HEK293T (cell line): ENCODE results near the gene ACSF2.

Experiments used
- CTCF ChIA-PET: fragments of 350-600 bp; formaldehyde crosslinking; extraction: SDS; loops from one replicate; lab custom pipeline; 2021; ENCODE audit warnings: antibody characterized with exemption, inconsistent platforms; lab: Yijun Ruan, JAX
- POLR2A ChIA-PET: fragments of 350-600 bp; formaldehyde crosslinking; extraction: SDS; loops from one replicate; lab custom pipeline; 2020; ENCODE audit warnings: antibody characterized with exemption, inconsistent platforms; lab: Yijun Ruan, JAX
- DNase-seq: peaks from one replicate; pipeline ENCODE4 v3.0.0; 2012; ENCODE audit warnings: mixed read lengths; ENCODE audit errors: extremely low spot score
- ARNT ChIP-seq: fragments of 450-650 bp; IDR thresholded peaks from 2 replicates; pipeline ENCODE4 v1.6.1; 2017; ENCODE audit warnings: mild to moderate bottlenecking
- BHLHE40 ChIP-seq: fragments of 450-650 bp; IDR thresholded peaks from 2 replicates; pipeline ENCODE4 v1.6.1; 2016; ENCODE audit warnings: mild to moderate bottlenecking, moderate library complexity, borderline replicate concordance
- CTBP1 ChIP-seq: fragments of 450-650 bp; IDR thresholded peaks from 2 replicates; pipeline ENCODE4 v1.6.1; 2016; ENCODE audit warnings: borderline replicate concordance
- ELF4 ChIP-seq: fragments of 450-650 bp; IDR thresholded peaks from 2 replicates; pipeline ENCODE4 v1.6.1; 2017; ENCODE audit warnings: antibody characterized with exemption
- FOXA1 ChIP-seq: fragments of 450-650 bp; IDR thresholded peaks from 2 replicates; pipeline ENCODE4 v1.6.1; 2016; ENCODE audit warnings: mild to moderate bottlenecking
- FOXK2 ChIP-seq: fragments of 450-650 bp; IDR thresholded peaks from 2 replicates; pipeline ENCODE4 v1.6.1; 2016; ENCODE audit warnings: mild to moderate bottlenecking
- FOXM1 ChIP-seq: fragments of 450-650 bp; IDR thresholded peaks from 2 replicates; pipeline ENCODE4 v1.6.1; 2017; ENCODE audit warnings: mild to moderate bottlenecking, borderline replicate concordance
- HDGF ChIP-seq: fragments of 450-650 bp; IDR thresholded peaks from 2 replicates; pipeline ENCODE4 v1.6.1; 2017; ENCODE audit warnings: antibody characterized with exemption, borderline replicate concordance
- L3MBTL2 ChIP-seq: fragments of 450-650 bp; conservative IDR thresholded peaks from 2 replicates; pipeline ENCODE4 v1.6.1; 2016; ENCODE audit warnings: mild to moderate bottlenecking
- LEF1 ChIP-seq: fragments of 450-650 bp; IDR thresholded peaks from 2 replicates; pipeline ENCODE4 v1.6.1; 2017; ENCODE audit warnings: mild to moderate bottlenecking, borderline replicate concordance
- NFRKB ChIP-seq: fragments of 450-650 bp; IDR thresholded peaks from 2 replicates; pipeline ENCODE4 v1.6.1; 2016; ENCODE audit warnings: mild to moderate bottlenecking, moderate library complexity
- PKNOX1 ChIP-seq: fragments of 450-650 bp; IDR thresholded peaks from 2 replicates; pipeline ENCODE4 v1.6.1; 2016
- SP1 ChIP-seq: fragments of 450-650 bp; IDR thresholded peaks from 2 replicates; pipeline ENCODE4 v1.6.1; 2017
- SUZ12 ChIP-seq: fragments of 450-650 bp; IDR thresholded peaks from 2 replicates; pipeline ENCODE4 v1.6.1; 2016; ENCODE audit warnings: mild to moderate bottlenecking
- TARDBP ChIP-seq: fragments of 450-650 bp; IDR thresholded peaks from 2 replicates; pipeline ENCODE4 v1.6.1; 2016
- ZNF384 ChIP-seq: fragments of 450-650 bp; IDR thresholded peaks from 2 replicates; pipeline ENCODE4 v1.6.1; 2016

Gene ACSF2

GRCh38 chr17:50462446-50462845 lies 36.4 kb downstream of the ACSF2 start:
- POLR2A ChIA-PET, result interaction anchor here (0.7 kb wide), 1 partner anchor 675 kb away, joined by 3 read pairs; no protein-coding TSS in a partner anchor
- TF ChIP-seq L3MBTL2, result no peak
- TF ChIP-seq BHLHE40, result no peak
- no peak for TF ChIP-seq FOXA1
- TF ChIP-seq SUZ12, result no peak
- no peak for TF ChIP-seq NFRKB
- TF ChIP-seq PKNOX1, result no peak
- TF ChIP-seq SP1, result no peak
- DNase-seq, result no peak

GRCh38 chr17:50464121-50464520 lies 38.1 kb downstream of the ACSF2 start:
- no peak for TF ChIP-seq FOXK2
- no peak for TF ChIP-seq ELF4
- no peak for TF ChIP-seq ZNF384
- no peak for TF ChIP-seq SP1
- TF ChIP-seq SUZ12, result no peak
- TF ChIP-seq LEF1, result no peak
- TF ChIP-seq CTBP1, result no peak
- TF ChIP-seq ARNT, result no peak
- no peak for TF ChIP-seq TARDBP
- no peak for TF ChIP-seq L3MBTL2
- no peak for TF ChIP-seq BHLHE40
- TF ChIP-seq FOXA1, result no peak
- TF ChIP-seq PKNOX1, result no peak
- no peak for TF ChIP-seq NFRKB
- TF ChIP-seq HDGF, result no peak
- TF ChIP-seq FOXM1, result no peak
- no peak for DNase-seq
- CTCF ChIA-PET, result no interaction called here
- POLR2A ChIA-PET, result no interaction called here

More at GRCh38 chr17:50462446-50462845, 36.4 kb downstream of the ACSF2 start:
- CTCF ChIA-PET, result no interaction called here

GRCh38 chr17:50464736-50465135 lies 38.7 kb downstream of the ACSF2 start:
- no peak for TF ChIP-seq TARDBP
- TF ChIP-seq SP1, result no peak
- no peak for TF ChIP-seq FOXA1
- TF ChIP-seq CTBP1, result no peak
- TF ChIP-seq BHLHE40, result no peak
- no peak for TF ChIP-seq FOXM1
- no peak for TF ChIP-seq ARNT
- no peak for TF ChIP-seq SUZ12
- TF ChIP-seq FOXK2, result no peak
- no peak for TF ChIP-seq L3MBTL2
- no peak for TF ChIP-seq NFRKB
- no peak for TF ChIP-seq PKNOX1
- no peak for TF ChIP-seq ZNF384
- TF ChIP-seq ELF4, result no peak
- no peak for TF ChIP-seq HDGF
- no peak for TF ChIP-seq LEF1

GRCh38 chr17:50465171-50465570 lies 39.2 kb downstream of the ACSF2 start:
- ChIA-PET POLR2A (no interaction called here), CTCF (no interaction called here)
- TF ChIP-seq ARNT (no peak), FOXK2 (no peak), SUZ12 (no peak)
- DNase-seq, result no peak

More at GRCh38 chr17:50464736-50465135, 38.7 kb downstream of the ACSF2 start:
- POLR2A ChIA-PET, result no interaction called here
- DNase-seq, result no peak
- CTCF ChIA-PET, result no interaction called here

- CTCF ChIA-PET, result no interaction called here
- DNase-seq, result no peak
- POLR2A ChIA-PET, result no interaction called here
- TF ChIP-seq HDGF (no peak), PKNOX1 (no peak), FOXM1 (no peak), LEF1 (no peak), L3MBTL2 (no peak), TARDBP (no peak), BHLHE40 (no peak), SUZ12 (no peak), CTBP1 (no peak), FOXK2 (no peak), NFRKB (no peak), ARNT (no peak), ELF4 (no peak), FOXA1 (no peak), SP1 (no peak), ZNF384 (no peak)
Observed at GRCh38 chr17:50465635-50466034, 39.6 kb downstream of the ACSF2 start.

- ChIA-PET POLR2A (no interaction called here), CTCF (no interaction called here)
- no peak for DNase-seq
- no peak for TF ChIP-seq ARNT
- TF ChIP-seq SP1, result no peak
- TF ChIP-seq CTBP1, result no peak
- TF ChIP-seq FOXK2, result no peak
- TF ChIP-seq L3MBTL2, result no peak
- no peak for TF ChIP-seq PKNOX1
- no peak for TF ChIP-seq NFRKB
- no peak for TF ChIP-seq FOXM1
- no peak for TF ChIP-seq LEF1
- TF ChIP-seq ELF4, result no peak
- no peak for TF ChIP-seq TARDBP
- no peak for TF ChIP-seq FOXA1
- TF ChIP-seq BHLHE40, result no peak
- no peak for TF ChIP-seq SUZ12
- no peak for TF ChIP-seq ZNF384
- TF ChIP-seq HDGF, result no peak
Observed at GRCh38 chr17:50466371-50467113, 40.5 kb downstream of the ACSF2 start.
